HG03460 (cell line): ENCODE measurements around the gene PNPLA7.
"Not testable (repeated sequence)": the region's sequence is repeated elsewhere in the genome, so short reads cannot be mapped to it uniquely, and the experiment has no call there.

ENCODE experiments used
- ATAC-seq: cut with Tn5 transposase; IDR thresholded peaks from one replicate; pipeline ENCODE4 v1.9.1; 2021; ENCODE audit not compliant: unreplicated experiment

Gene PNPLA7

DNA sequence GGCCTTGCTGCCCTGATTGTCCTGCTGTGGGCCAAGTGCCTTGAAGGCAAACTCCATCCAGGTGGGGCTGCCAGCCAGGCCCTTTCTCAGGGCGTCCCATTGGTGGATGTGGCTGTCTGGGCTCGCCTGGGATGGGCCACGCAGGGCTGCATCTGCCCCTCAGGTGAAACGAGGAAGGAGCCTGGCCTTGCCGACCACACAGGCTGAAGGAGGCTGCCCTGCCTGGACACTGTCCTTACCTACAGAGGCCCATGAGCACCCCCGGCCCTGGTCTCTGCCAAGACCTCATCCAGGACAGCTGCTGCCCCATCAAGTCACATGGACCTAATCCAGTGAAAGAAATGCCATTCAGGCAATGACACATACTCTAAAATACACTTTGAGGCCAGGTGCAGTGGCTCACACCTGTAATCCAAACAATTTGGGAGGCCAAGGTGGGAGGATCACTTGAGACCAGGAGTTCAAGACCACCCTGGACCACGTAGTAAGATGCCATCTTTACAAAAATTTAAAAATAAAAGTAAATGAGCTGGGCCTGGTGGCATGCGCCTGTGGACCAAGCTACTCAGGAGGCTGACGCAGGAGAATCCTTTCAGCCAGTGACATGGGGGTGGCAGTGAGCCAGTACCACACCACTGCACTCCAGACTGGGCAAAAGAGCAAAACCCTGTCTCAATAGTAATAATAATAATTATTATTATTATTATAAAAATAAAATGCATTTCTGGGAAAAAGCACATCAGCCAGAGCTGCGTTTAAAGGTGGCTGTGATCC, 33.9 kb downstream of the PNPLA7 start:
- no peak for ATAC-seq

DNA sequence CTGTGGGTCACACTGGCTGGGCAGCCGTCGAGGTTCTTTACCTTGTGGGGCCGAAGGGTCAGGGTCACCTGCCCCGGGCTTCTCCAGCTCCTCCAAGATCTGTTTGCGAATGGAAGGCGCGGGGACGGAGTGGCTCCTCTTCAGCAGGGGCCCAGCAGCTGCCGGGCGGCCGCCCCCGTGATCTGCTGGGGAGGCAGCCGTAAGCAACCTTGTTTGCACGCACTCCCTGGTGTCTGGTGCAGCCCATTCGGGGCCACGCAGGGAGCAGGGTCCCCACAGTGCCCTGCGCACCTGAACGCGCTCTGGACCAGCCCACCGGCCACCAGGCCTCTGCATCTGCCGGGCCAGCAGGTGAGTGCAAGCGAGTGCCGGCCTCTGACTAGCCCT, 34.9 kb downstream of the PNPLA7 start:
- no peak for ATAC-seq

DNA sequence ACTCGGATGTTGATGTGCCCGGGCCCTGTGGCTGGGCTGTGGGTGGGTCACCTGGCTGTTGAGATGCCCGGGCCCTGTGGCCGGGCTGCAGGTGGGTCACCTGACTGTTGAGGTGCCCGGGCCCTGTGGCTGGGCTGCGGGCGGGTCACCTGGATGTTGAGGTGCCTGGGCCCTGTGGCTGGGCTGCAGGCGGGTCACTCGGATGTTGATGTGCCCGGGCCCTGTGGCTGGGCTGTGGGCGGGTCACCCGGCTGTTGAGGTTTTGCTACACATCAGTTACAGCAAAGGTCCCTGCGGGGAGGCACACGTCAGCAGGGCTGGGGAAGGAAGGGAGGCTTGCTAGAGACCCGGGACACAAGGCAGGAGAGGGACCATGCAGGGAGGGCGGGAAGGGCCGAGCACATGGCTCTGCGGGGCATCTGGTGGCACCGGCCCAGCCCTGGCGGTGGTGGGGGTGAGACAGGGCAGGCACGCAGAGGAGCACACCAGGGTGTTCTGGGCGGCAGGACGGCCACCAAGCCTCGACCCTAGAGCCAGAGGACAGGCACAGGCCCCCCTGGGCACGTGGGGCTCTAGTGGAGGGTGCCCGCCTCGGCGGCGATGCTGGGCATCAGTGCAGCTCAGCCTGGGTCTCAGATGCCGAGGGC, 35.4 kb downstream of the PNPLA7 start:
- no peak for ATAC-seq

DNA sequence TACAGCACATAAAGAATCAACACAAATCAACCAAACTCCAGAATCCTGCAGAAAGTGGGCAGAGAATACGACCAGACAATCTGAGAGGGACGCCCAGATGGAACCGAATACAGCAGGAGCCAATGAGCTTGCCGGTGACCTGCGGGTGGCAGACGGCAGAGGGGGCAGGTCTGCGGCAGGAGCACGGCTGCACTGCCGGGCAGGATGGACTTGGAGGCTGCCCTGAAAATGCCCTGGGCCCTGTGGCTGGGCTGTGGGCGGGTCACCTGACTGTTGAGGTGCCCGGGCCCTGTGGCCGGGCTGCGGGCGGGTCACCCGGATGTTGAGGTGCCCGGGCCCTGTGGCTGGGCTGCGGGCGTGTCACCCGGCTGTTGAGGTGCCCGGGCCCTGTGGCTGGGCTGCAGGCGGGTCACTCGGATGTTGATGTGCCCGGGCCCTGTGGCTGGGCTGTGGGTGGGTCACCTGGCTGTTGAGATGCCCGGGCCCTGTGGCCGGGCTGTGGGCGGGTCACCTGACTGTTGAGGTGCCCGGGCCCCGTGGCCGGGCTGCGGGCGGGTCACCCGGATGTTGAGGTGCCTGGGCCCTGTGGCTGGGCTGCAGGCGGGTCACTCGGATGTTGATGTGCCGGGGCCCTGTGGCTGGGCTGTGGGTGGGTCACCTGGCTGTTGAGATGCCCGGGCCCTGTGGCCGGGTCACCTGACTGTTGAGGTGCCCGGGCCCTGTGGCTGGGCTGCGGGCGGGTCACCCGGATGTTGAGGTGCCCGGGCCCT, 36.2 kb downstream of the PNPLA7 start:
- ATAC-seq, result not testable (repeated sequence)

DNA sequence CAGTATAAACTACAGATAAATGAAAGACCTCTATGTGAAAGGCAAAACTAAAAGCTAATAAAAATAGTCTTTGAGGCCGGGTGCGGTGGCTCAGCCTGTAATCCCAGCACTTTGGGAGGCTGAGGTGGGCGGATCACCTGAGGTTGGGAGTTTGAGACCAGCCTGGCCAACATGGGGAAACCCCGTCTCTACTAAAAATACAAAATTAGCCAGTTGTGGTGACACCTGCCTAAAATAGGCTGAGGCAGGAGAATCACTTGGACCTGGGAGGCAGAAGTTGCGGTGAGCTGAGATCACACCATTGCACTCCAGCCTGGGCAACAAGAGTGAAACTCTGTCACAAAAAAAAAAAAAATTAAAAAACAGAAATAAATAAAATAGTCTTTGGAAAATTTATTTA, 37.1 kb downstream of the PNPLA7 start:
- ATAC-seq, result not testable (repeated sequence)

DNA sequence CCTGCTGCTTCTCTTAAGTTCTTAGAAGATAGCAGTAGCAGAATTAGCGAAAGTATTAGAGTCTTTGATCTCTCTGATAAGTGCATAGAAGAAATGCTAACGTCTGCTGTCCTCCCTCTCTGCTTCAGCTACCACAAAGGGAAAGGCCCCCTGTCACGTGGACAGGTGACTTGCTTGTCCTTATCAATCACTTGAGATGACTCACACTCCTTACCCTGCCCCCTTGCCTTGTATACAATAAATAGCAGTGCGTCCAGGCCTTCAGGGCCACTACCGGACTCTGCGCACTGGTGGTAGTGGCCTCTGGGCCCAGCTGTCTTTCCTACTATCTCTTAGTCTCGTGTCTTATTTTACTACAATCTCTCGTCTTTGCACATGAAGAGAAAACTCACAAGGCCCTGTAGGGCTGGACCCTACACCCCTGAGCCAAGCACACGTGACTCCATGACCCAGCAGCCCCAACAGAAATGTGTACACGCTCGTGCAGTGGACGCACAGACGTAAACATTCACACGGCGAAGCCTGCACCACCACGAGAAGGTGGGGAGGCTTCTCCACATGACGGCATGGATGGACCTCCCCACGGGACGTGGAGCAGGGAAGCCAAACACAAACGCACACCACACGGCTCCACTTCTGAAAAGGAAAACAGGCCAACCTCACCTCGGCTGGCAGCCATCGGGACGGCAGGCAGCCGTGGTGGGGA, 38.3 kb downstream of the PNPLA7 start:
- ATAC-seq, result no peak

DNA sequence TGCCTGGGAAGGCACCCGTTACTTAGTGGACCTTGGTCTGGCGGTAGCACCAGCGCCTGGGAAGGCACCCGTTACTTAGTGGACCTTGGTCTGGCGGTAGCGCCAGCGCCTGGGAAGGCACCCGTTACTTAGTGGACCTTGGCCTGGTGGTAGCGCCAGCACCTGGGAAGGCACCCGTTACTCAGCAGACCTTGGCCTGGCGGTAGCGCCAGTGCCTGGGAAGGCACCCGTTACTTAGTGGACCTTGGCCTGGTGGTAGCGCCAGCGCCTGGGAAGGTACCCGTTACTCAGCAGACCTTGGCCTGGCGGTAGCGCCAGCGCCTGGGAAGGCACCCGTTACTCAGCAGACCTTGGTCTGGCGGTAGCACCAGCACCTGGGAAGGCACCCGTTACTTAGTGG, 39.1 kb downstream of the PNPLA7 start:
- ATAC-seq, result not testable (repeated sequence)

DNA sequence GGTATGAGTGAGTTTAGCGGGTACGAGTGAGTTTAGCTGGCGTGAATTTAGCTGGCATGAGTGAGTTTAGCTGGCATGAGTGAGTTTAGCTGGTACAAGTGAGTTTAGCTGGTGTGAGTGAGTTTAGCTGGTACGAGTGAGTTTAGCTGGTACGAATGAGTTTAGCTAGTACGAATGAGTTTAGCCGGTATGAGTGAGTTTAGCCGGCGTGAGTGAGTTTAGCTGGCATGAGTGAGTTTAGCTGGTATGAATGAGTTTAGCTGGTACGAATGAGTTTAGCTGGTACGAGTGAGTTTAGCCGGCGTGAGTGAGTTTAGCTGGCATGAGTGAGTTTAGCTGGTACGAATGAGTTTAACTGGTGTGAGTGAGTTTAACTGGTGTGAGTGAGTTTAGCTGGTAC, 41.0 kb downstream of the PNPLA7 start:
- no peak for ATAC-seq

DNA sequence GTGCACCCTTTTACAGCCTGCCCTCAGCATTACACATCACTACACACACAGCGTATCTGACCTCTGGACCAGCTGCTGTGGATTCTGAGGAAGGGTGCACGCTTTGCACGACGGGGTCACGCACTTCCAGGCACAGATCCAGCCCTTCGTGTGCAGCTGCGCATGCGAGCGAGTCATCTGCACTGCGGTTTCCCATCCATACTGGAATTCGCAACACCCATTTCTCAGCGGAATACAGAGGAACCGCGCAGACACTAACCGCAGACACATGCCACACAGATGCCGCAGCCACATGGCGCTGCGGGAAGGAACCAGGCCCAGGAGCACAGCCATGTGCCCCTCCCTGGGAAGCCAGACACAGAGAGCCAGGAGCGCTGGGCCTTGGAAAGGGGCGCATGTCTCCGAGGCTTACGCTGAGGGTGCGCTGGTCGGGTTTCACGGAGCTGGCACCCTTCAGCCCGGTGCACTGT, 43.5 kb downstream of the PNPLA7 start:
- no peak for ATAC-seq

DNA sequence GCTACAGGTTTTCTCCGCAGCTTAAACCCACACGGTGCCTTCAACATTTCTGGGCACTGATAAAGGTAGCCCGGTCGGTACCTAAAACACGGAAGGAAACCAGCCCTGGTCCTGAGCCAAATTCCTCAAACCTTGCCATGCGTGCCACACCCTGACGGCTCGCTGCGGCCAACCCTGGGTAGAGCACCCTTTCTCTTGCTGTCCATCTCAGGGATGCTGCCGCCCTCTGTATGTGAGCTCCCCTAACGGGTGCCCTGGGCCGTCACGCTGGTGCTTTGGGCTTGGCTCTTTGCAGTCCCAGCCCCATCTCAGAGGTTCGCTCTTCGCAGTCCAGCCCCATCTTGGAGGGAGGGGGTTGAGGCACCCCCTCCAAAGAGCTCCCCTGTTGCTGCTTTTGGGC, 43.9 kb downstream of the PNPLA7 start:
- ATAC-seq, result no peak

DNA sequence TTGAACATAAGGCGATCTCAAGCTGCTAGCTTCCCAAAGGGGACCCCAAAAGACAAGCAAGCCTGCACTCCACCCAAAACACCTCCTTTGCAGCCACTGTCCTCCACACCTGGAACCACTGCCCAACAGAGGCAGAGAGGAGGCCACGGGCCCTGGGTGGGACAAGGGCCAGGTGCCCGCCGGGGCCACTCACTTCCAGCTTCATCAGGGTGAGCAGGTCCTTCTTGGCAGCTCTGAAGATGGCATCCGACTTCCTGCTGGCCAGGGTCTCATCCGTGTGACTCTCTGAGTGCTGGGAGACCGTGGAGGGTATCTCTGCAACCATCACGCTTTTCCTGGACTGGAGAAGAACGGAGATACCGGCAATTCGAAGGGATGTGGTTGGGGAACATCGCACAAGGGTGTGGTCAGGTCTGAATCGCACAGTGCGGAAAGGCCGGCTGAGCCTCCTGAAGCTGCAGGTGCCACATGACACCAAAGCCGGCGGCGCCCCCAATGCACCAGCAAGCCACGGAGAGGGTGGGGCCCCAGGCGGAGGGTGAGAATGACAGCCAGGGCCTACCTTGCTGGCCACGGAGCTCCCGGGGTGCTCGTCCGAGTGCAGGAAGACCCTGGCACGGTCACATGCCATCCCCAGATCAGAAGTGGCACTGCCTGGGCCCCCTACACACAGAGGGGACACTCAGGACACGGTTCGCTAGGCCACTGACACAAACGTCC, 44.6 kb downstream of the PNPLA7 start:
- no peak for ATAC-seq

DNA sequence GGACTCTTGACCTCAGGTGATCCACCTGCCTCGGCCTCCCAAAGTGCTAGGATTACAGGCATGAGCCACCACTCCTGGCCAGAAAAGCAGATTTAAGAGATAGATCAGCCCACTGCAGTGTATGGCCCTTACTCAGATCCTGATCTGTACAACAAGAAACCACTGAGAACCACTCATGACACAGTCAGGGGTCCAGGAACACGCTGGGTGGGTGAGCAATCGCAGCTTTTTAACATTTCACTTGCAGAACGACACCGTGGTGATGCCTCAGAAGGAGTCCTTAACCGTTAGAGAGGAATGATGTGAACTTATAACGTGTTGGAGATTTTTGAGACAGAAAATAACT, 45.8 kb downstream of the PNPLA7 start:
- no peak for ATAC-seq

DNA sequence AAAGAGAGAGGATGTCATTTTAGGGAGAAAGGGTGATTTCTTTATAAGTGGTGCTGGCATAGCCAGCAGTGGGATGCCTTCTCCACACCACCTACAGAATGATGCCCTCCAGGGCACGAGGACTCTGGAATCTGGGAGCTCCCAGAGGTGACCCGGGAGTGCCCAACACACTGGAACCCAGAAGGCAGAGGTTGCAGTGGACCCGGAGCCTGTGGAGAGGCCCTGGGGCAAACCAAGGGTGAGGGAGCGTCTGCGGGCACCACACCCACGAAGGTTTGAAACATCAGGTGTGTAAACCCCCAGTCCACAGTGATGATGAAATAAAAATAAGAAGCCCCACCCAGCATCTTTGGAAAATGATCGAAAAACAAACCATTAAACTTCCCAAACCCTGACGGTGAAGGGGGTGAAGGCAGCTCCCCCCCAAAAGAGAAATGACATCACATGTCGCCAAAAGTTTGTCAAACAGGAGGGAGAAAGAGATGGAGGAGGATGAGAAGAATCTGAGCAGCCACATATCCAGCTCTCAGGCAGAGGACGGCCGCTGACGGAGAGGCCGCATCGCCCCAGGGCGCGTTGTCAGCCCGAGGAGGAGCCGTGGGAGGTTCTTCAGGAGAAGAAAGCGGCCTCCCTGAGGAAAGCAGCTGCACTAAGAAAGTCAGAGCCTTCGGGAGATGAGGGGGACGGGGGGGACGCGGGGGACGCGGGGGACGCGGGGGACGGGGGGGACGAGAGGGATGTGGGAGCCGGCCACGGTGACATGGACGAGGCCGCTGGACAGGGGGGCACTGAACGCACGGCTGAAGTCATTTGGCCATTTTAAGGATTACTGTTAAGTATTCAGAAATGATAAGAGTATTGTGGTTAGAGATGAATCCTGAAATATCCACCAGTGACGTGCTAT, 47.9 kb downstream of the PNPLA7 start:
- no peak for ATAC-seq

DNA sequence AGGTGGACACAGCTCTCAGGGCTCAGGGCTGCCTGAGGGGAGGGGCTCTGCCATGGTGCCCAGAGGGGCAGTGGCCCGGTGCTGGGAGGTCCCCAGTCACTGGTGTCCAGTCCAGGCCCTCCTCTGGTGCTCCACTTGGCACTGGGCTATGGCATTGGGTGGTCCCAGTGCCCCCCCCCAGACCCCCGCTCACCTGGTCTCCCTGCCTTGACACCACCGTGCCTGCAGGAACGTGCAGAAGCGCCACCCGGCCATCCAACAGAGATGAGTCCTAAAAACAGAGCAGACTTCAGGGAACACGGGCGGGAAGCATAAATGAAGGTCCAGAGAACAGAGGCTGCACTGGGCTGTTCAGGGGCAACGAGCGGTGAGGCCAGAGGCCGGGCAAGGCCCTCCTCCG, 48.7 kb downstream of the PNPLA7 start:
- no peak for ATAC-seq

DNA sequence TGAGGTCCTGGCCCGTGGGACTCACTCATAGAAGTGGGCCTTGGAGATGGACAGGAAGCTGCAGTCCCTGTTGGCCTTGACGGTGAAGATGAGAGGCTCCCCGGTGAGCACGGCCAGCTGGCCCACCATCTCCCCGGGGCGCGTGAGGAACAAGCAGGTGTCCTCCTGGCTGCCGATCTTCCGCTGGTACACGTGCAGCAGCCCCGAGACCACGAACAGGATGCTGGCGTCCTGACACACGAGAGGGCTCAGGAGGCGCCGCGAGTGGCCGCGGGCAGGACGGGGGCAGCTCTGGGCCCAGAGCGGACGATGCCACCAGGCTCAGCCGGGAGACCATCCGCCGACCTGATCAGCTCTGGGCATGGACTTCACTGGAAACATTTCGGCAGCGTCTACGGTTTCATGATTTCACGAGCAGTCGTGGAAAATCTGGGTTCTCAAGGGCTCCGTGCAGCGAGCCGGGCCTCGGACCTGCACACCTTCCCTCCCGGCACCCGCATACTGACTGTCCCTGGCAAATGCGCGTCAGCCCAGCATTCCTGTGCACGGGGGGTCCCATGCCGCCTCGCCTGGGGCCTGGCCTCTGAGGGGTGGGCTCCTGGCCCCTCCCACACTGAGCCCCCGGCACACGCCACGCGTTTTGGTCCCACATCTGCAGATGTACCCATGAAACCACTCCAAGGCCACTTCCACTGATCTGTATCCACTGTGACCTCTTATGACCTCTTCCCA, 49.4 kb downstream of the PNPLA7 start:
- no peak for ATAC-seq

DNA sequence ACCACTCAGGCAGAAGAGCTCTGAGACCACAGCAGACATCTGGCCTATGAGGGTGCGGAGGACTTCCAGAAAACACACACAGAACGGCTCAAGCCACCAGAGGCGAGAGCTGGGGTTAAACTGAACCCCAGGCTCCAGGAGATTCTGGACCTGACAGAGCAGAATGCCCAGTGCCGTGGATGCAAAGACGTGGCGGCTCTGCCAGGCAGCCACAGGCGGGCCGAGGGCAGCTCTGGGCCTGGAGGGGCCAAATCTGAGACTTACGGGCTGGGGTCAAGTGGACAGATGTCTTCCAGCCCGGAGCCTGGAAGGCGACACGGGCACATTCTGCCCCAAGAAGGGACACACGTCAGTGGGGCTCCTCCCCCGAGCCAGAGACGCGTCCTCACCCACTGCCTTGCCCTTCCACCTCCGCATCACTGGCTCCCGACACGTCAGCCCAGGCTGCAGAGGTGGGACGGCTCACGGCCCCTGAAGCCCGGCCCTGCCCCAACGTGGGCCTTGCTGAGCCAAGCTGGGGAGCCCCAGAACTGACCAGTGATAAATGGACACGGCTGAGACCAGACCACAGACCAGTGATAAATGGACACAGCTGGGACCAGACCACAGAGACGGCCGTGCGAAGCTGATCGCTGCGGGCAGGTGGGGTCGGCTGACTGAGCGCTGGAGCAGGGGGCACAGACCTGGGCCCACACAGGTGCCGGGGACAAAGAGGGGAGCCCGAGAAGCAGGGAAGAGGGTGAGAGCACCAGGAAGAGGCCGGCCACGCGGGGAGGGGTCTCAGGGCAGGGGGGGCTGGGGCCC, 50.1 kb downstream of the PNPLA7 start:
- no peak for ATAC-seq

DNA sequence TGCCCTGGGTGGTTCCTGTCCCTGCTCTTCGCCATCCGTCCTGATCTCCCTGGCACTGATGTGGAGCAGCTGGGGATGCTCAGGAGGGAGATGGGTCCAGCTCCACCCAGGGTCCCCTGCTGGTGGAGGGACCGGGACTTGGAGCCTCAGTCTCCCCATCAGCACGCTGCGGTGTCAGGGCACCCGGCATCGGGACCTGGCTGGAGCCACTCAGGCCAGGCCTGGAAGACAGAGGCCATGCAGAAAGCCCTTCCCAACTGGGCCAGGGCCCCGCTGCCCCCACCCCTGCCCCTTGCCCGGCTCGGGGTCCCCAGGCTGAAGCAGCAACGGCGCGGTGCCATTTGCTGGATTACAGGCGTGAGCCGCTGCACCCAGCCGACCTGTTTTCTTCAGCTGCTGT, 50.8 kb downstream of the PNPLA7 start:
- ATAC-seq, result no peak

DNA sequence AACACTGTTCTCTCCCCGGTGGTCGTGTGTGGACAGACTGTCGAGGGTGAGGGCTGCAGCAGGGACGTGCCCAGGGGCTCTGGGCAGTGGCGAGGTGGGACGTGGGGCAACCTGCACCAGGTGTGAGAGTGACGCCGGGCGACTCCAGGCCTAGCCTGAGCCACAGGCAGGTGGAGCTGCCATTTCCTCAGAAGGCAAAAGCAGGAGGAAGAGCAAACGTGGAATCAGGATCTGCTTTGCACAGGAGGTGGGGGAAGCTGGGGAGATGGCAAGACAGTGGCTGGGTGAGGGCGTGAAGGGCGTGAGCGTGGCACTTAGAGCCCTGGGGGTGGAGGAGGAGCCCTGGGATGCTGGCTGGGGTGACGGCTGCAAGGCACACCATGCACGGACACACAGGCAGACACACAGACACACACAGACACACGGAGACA, 51.5 kb downstream of the PNPLA7 start:
- no peak for ATAC-seq
